Spleen (tissue), 7 donors: ENCODE data around the gene RAD9A.

ENCODE experiments used
- POLR2A ChIP-seq, 3 donors: fragments of 450-650 bp; IDR thresholded peaks; one replicate each; pipeline ENCODE4 v1.5.1; 2017; ENCODE audit warnings: antibody characterized with exemption in 3 of 3, mild to moderate bottlenecking in 1 of 3
- TF ChIP-seq, protein P1 (sequence below), 11 experiments: fragments of 200-600 bp in 7 of 11; fragments of 450-650 bp in 4 of 11; sonication (generic) in 4 of 11; IDR thresholded peaks in 8 of 11; conservative IDR thresholded peaks in 3 of 11; 1 replicate in 7 of 11; 2 replicates in 4 of 11; pipeline versions ENCODE4 v1.4.0 to v1.8.0; 2016 to 2021; ENCODE audit warnings: antibody characterized with exemption in 11 of 11, inconsistent platforms in 4 of 11, mild to moderate bottlenecking in 1 of 11
- donor health status: DM: no; HTN: no; CAD: no; lungs with moderate emphysema.
- donor health status: DM: no; HTN: no; CAD: no.
- donor health status: DM: no; HTN: no; CAD: no.

- TF ChIP-seq, protein P1, sequence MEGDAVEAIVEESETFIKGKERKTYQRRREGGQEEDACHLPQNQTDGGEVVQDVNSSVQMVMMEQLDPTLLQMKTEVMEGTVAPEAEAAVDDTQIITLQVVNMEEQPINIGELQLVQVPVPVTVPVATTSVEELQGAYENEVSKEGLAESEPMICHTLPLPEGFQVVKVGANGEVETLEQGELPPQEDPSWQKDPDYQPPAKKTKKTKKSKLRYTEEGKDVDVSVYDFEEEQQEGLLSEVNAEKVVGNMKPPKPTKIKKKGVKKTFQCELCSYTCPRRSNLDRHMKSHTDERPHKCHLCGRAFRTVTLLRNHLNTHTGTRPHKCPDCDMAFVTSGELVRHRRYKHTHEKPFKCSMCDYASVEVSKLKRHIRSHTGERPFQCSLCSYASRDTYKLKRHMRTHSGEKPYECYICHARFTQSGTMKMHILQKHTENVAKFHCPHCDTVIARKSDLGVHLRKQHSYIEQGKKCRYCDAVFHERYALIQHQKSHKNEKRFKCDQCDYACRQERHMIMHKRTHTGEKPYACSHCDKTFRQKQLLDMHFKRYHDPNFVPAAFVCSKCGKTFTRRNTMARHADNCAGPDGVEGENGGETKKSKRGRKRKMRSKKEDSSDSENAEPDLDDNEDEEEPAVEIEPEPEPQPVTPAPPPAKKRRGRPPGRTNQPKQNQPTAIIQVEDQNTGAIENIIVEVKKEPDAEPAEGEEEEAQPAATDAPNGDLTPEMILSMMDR (IDR thresholded peaks at IDR 0.05 in 8 of 11, conservative IDR thresholded peaks at IDR 0.05 in 3 of 11), result no peak
- TF ChIP-seq POLR2A (IDR thresholded peaks at IDR 0.05), result peak in 2 of 3 donors; percentile 64 to 72
These were observed 45.5 kb downstream of the RAD9A start, which contains the start of gene PTPRCAP for GRCh38 chr11:67437082-67437808.
